Panc1 (cell line): Measurements from ENCODE around the gene PSORS1C2.

Source experiments
- TF ChIP-seq, protein P1 (sequence below): fragments of 450-650 bp; IDR thresholded peaks from 2 replicates; pipeline ENCODE4 v1.5.1; 2017; ENCODE audit warnings: mild to moderate bottlenecking
- TF ChIP-seq, protein P2 (sequence below), 2 experiments: IDR thresholded peaks; 2 replicates each; pipeline ENCODE4 v1.6.1; 2011 to 2012; ENCODE audit warnings: low read depth in 2 of 2, control low read depth in 1 of 2, low read length in 1 of 2, mild to moderate bottlenecking in 1 of 2, moderate library complexity in 1 of 2; ENCODE audit not compliant: insufficient read depth in 1 of 2

DNA sequence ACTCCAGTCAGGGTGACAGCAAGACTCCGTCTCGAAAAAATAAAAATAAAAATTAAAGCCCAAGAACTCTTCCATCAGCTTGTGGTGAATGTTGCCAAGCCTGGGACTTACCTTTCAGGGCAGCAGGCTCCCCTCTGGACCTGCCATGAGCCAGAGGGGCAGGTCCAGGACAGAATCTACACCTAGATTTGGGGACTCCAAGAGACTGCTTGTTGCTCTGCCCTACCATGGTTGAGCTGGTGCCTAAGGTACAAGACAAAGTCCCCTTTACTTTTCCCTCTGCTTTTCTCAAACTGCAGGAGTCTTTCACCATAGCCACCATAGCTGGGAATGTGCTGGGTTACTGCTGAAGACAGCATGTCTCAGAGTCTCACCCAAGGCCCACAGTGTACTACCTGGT, 35.7 kb downstream of the PSORS1C2 start:
- TF ChIP-seq, protein P1, sequence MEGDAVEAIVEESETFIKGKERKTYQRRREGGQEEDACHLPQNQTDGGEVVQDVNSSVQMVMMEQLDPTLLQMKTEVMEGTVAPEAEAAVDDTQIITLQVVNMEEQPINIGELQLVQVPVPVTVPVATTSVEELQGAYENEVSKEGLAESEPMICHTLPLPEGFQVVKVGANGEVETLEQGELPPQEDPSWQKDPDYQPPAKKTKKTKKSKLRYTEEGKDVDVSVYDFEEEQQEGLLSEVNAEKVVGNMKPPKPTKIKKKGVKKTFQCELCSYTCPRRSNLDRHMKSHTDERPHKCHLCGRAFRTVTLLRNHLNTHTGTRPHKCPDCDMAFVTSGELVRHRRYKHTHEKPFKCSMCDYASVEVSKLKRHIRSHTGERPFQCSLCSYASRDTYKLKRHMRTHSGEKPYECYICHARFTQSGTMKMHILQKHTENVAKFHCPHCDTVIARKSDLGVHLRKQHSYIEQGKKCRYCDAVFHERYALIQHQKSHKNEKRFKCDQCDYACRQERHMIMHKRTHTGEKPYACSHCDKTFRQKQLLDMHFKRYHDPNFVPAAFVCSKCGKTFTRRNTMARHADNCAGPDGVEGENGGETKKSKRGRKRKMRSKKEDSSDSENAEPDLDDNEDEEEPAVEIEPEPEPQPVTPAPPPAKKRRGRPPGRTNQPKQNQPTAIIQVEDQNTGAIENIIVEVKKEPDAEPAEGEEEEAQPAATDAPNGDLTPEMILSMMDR: no peak
- TF ChIP-seq, protein P2, sequence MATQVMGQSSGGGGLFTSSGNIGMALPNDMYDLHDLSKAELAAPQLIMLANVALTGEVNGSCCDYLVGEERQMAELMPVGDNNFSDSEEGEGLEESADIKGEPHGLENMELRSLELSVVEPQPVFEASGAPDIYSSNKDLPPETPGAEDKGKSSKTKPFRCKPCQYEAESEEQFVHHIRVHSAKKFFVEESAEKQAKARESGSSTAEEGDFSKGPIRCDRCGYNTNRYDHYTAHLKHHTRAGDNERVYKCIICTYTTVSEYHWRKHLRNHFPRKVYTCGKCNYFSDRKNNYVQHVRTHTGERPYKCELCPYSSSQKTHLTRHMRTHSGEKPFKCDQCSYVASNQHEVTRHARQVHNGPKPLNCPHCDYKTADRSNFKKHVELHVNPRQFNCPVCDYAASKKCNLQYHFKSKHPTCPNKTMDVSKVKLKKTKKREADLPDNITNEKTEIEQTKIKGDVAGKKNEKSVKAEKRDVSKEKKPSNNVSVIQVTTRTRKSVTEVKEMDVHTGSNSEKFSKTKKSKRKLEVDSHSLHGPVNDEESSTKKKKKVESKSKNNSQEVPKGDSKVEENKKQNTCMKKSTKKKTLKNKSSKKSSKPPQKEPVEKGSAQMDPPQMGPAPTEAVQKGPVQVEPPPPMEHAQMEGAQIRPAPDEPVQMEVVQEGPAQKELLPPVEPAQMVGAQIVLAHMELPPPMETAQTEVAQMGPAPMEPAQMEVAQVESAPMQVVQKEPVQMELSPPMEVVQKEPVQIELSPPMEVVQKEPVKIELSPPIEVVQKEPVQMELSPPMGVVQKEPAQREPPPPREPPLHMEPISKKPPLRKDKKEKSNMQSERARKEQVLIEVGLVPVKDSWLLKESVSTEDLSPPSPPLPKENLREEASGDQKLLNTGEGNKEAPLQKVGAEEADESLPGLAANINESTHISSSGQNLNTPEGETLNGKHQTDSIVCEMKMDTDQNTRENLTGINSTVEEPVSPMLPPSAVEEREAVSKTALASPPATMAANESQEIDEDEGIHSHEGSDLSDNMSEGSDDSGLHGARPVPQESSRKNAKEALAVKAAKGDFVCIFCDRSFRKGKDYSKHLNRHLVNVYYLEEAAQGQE (IDR thresholded peaks at IDR 0.05; ENCODE audit: insufficient read depth in 1 of 2, low read depth in 2 of 2, low read length in 1 of 2): no peak
